Stimulated activated naive B cell treated with anti-CD40 and anti-IgM and Interleukin-4, amounts not matched to agents 10 μg/mL and 1 μg/mL and 100 μg/mL, for 72 hours (primary cell): ENCODE measurements around the gene GGCX.
A peak's percentile ranks its signal among the peaks of the same experiment; 100 is the strongest.
"Not testable (repeated sequence)": the region's sequence is repeated elsewhere in the genome, so short reads cannot be mapped to it uniquely, and the experiment has no call there.

Experiments
- ATAC-seq, 2 donors: fragments of 150-1000 bp; cut with Tn5 transposase; replicated peaks; 2 replicates each; pipeline ENCODE4 v1.10.0; 2021; ENCODE audit warnings: moderate library complexity in 1 of 2
- DNase-seq: peaks from one replicate; pipeline ENCODE4 v3.0.0; 2021
- H3K27ac Mint-ChIP-seq: one replicate; pipeline ENCODE4 v1.8.0; 2022; ENCODE audit warnings: mild to moderate bottlenecking, mixed read lengths
- H3K27me3 Mint-ChIP-seq, 2 donors: one replicate each; pipeline ENCODE4 v1.8.0; 2022; ENCODE audit warnings: mixed read lengths in 2 of 2
- H3K36me3 Mint-ChIP-seq, 2 donors: one replicate each; pipeline ENCODE4 v1.8.0; 2022; ENCODE audit warnings: mixed read lengths in 2 of 2, mild to moderate bottlenecking in 1 of 2
- H3K4me1 Mint-ChIP-seq, 2 donors: one replicate each; pipeline ENCODE4 v1.8.0; 2022; ENCODE audit warnings: mixed read lengths in 2 of 2, mild to moderate bottlenecking in 1 of 2
- H3K4me3 Mint-ChIP-seq, 2 donors: one replicate each; pipeline ENCODE4 v1.8.0; 2022; ENCODE audit warnings: mild to moderate bottlenecking in 2 of 2, mixed read lengths in 2 of 2, moderate library complexity in 1 of 2
- H3K9me3 Mint-ChIP-seq, 2 donors: one replicate each; pipeline ENCODE4 v1.8.0; 2022; ENCODE audit warnings: mixed read lengths in 2 of 2, mild to moderate bottlenecking in 1 of 2

Gene GGCX

GRCh38 chr2:85598594-85599340, 37.5 kb upstream of the GGCX start:
- Mint-ChIP-seq H3K4me3 (no peak overlapping the region), H3K27ac (peak overlapping the region; percentile 25), H3K27me3 (no peaks in the 10 kb centered on the region), H3K36me3 (peaks cover 7 to 17% of the 10 kb centered on the region in 2 donors), H3K9me3 (no peaks in the 10 kb centered on the region), H3K4me1 (peaks cover 40 to 69% of the 10 kb centered on the region in 2 donors)
- DNase-seq (no peak), ATAC-seq (no peak)

DNA sequence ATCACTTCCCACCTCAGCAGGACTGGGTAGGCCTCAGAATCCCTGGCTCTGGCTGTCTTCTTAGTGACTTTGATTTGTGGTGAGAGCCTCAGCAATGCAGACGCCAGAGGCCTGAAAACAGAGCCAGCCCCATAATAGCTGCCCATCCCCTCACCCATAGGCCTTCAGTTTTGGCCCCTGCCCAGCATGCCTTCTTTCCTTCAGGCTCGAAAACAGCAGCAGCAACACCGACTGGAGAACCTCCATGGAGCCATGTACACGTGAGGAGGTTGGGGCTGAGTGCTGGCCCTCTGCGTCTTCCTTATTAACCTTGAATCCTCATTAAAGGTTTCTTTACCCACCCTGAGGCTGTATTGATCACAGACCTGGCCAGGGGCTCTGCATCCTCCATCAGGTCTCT, 35.9 kb upstream of the GGCX start:
- Mint-ChIP-seq H3K4me1 (peaks cover 38 to 61% of the 10 kb centered on the region in 2 donors), H3K27ac (no peak overlapping the region), H3K36me3 (peaks cover 8 to 13% of the 10 kb centered on the region in 2 donors), H3K9me3 (no peaks in the 10 kb centered on the region), H3K27me3 (no peaks in the 10 kb centered on the region), H3K4me3 (peak overlapping the region; percentile 90 to 100)
- ATAC-seq (no peak), DNase-seq (no peak)

GRCh38 chr2:85596486-85597143, 35.3 kb upstream of the GGCX start:
- Mint-ChIP-seq H3K36me3 (peaks cover 10 to 13% of the 10 kb centered on the region in 2 donors), H3K9me3 (no peaks in the 10 kb centered on the region), H3K27me3 (no peaks in the 10 kb centered on the region), H3K27ac (peak overlapping the region; percentile 59), H3K4me3 (peak overlapping the region; percentile 90 to 100), H3K4me1 (peaks cover 34 to 56% of the 10 kb centered on the region in 2 donors)
- DNase-seq (no peak), ATAC-seq (no peak)

DNA sequence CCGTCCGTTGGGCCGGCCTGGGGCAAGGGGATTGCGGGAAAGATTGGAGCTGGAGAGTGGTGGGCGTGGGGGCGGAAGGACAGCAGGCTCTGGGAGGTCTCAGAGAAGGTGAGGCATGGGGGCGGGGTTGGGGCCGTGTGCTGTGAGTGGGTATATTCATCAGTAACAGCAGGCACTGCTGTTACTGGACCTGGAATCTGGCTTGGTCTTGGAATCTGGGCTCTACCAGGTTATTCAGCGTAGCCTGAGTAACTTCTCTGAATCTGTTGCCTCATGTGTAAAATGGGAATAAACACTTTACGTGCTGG, 34.7 kb upstream of the GGCX start:
- peaks cover 29 to 50% of the 10 kb centered on the region in 2 donors for H3K4me1 Mint-ChIP-seq
- H3K36me3 Mint-ChIP-seq = peaks cover 10 to 13% of the 10 kb centered on the region in 2 donors
- H3K4me3 Mint-ChIP-seq = peak overlapping the region; percentile 90 to 100
- H3K9me3 Mint-ChIP-seq = no peaks in the 10 kb centered on the region
- peak overlapping the region; percentile 99 for H3K27ac Mint-ChIP-seq
- no peaks in the 10 kb centered on the region for H3K27me3 Mint-ChIP-seq
- ATAC-seq (peak; percentile 15 to 25), DNase-seq (no peak)

- H3K27ac Mint-ChIP-seq = peak within 1 kb of the TSS; percentile 99
- peak; percentile 92 for DNase-seq
- H3K4me1 Mint-ChIP-seq = peaks cover 30 to 45% of the 10 kb centered on the region in 2 donors
These were observed 34.2 kb upstream of the GGCX start, which contains the start of gene RNF181 for GRCh38 chr2:85595301-85596025. TSS of gene RNF181 (plus strand) at chr2:85595745. CDS start at chr2:85595764, 19 bp downstream.

DNA sequence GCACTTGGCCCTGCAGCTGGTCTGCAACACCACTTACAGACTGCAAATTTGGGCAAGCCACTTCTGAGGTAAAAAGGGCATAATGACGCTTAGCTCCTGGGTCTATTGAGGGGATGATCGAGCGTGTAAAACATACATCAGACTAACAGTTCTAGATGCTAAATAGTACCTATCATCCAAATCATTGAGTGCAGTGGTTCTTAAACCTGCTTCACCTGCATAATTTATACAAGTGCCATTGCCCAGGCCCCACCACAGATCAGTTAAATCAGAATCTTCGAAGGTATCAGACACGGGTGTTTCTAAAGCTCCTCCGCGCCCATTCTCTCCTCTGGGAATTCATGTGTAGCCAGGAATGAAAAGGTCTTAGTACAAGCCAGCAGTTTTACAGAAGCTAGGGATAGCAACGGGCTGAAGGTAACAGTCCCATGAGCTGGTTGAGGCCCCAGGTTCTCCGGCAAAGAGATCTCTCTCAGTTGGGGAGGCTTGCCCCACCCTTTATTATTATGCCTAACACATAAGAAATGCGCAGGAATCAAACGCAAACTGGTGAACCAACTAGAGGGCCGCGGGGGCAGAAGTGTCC, 33.5 kb upstream of the GGCX start:
- DNase-seq = no peak
- Mint-ChIP-seq H3K27ac (peak overlapping the region; percentile 99), H3K27me3 (no peaks in the 10 kb centered on the region), H3K4me3 (peak overlapping the region; percentile 90 to 100), H3K9me3 (no peaks in the 10 kb centered on the region), H3K4me1 (peaks cover 27 to 38% of the 10 kb centered on the region in 2 donors), H3K36me3 (peaks cover 10 to 13% of the 10 kb centered on the region in 2 donors)
- ATAC-seq = peak in 1 of 2 donors; percentile 3

More at GRCh38 chr2:85595301-85596025, 34.2 kb upstream of the GGCX start, which contains the start of gene RNF181:
- Mint-ChIP-seq H3K4me3 (peak within 1 kb of the TSS; percentile 90 to 100), H3K36me3 (peaks cover 10 to 13% of the 10 kb centered on the region in 2 donors), H3K27me3 (no peaks in the 10 kb centered on the region), H3K9me3 (no peaks in the 10 kb centered on the region)
- peak; percentile 99 to 100 for ATAC-seq

- ATAC-seq (no peak), DNase-seq (no peak)
- Mint-ChIP-seq H3K4me1 (peaks cover 32 to 39% of the 10 kb centered on the region in 2 donors), H3K4me3 (no peak overlapping the region), H3K9me3 (no peaks in the 10 kb centered on the region), H3K36me3 (peaks cover 7 to 9% of the 10 kb centered on the region in 2 donors), H3K27ac (no peak overlapping the region), H3K27me3 (no peaks in the 10 kb centered on the region)
These were observed 31.7 kb upstream of the GGCX start for GRCh38 chr2:85593023-85593422.

- peaks cover 37 to 46% of the 10 kb centered on the region in 2 donors for H3K4me1 Mint-ChIP-seq
- H3K4me3 Mint-ChIP-seq, H3K27ac Mint-ChIP-seq, H3K36me3 Mint-ChIP-seq, H3K27me3 Mint-ChIP-seq, ATAC-seq, DNase-seq, H3K9me3 Mint-ChIP-seq: not testable (repeated sequence)
These were observed 31.0 kb upstream of the GGCX start for GRCh38 chr2:85592299-85592698.

GRCh38 chr2:85591563-85591962, 30.3 kb upstream of the GGCX start:
- Mint-ChIP-seq H3K27me3 (no peaks in the 10 kb centered on the region), H3K36me3 (peaks cover 3 to 7% of the 10 kb centered on the region in 2 donors), H3K27ac (peak overlapping the region; percentile 71), H3K9me3 (no peaks in the 10 kb centered on the region), H3K4me1 (peaks cover 30 to 41% of the 10 kb centered on the region in 2 donors), H3K4me3 (no peak overlapping the region)
- DNase-seq (no peak), ATAC-seq (no peak)

DNA sequence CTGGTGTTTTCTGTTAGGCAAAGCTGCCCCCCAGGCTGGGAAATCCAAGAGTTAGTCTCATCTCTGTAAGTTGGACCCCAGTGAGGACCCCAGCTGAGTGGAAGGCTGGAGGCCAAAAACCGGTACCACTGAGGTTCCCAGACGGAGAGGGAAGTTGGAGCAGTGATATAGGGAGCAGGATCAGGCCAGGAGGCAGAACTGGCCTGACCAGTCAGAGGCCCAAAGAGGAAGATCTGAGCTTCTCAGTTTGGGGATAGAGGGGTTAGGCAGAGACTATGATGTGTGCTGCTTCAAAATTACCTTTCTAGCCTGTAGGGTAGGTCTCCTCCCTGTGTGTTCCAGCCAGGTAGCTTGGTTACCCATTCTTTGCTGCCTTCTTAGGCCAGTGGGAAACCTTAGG, 29.7 kb upstream of the GGCX start:
- Mint-ChIP-seq H3K27me3 (no peaks in the 10 kb centered on the region), H3K4me3 (no peak overlapping the region), H3K4me1 (peaks cover 27 to 40% of the 10 kb centered on the region in 2 donors), H3K36me3 (peaks cover 3 to 7% of the 10 kb centered on the region in 2 donors), H3K27ac (peak overlapping the region; percentile 37), H3K9me3 (no peaks in the 10 kb centered on the region)
- DNase-seq (no peak), ATAC-seq (no peak)

DNA sequence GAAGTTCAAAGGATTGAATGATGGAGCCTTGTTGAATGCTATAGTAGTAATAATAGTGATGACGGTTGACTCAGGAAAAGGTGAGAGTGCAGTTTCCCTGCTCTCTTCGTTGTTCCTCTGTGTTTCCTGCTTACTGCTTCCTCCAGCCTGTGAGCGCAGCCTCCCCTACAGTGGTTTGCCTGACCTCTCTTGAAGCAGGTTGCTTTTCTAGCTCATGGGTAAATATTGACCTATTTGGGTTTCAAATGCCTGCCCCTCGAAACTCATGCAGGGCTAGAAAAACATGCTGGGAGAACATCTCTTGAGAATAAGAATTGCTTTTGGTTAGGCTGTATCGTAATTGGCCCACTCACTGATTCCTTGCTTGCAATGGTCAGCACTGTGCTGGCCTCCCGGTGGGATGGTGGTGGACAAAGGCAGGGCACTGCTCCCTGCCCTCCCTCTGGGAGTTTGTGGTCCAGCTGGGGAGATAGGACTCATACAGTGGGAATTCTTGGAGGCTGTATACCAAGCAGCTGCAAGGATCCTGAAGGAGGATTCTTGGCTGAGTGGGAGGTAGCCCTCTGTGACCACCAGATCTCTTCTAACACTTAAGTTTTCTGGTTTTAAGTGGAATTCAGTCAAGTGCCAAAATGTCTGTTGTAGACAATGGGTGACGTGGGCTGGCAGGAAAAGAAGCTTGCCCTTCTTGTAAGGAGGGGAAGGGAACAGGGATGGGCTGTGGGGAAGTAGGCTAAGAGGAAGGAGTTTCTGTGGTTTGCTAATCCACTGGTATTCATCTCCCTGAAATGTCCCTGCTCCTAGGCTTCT, 28.9 kb upstream of the GGCX start:
- ATAC-seq = no peak
- peaks cover 32 to 42% of the 10 kb centered on the region in 2 donors for H3K4me1 Mint-ChIP-seq
- H3K27ac Mint-ChIP-seq = no peak overlapping the region
- no peaks in the 10 kb centered on the region for H3K9me3 Mint-ChIP-seq
- no peak for DNase-seq
- H3K27me3 Mint-ChIP-seq = no peaks in the 10 kb centered on the region
- no peak overlapping the region for H3K4me3 Mint-ChIP-seq
- peaks cover 2 to 3% of the 10 kb centered on the region in 2 donors for H3K36me3 Mint-ChIP-seq

GRCh38 chr2:85589181-85589580, 27.9 kb upstream of the GGCX start:
- peaks cover 3 to 4% of the 10 kb centered on the region in 2 donors for H3K36me3 Mint-ChIP-seq
- no peak overlapping the region for H3K27ac Mint-ChIP-seq
- DNase-seq (no peak), ATAC-seq (no peak)
- peaks cover 32 to 43% of the 10 kb centered on the region in 2 donors for H3K4me1 Mint-ChIP-seq
- no peak overlapping the region for H3K4me3 Mint-ChIP-seq
- no peaks in the 10 kb centered on the region for H3K9me3 Mint-ChIP-seq
- H3K27me3 Mint-ChIP-seq = no peaks in the 10 kb centered on the region

DNA sequence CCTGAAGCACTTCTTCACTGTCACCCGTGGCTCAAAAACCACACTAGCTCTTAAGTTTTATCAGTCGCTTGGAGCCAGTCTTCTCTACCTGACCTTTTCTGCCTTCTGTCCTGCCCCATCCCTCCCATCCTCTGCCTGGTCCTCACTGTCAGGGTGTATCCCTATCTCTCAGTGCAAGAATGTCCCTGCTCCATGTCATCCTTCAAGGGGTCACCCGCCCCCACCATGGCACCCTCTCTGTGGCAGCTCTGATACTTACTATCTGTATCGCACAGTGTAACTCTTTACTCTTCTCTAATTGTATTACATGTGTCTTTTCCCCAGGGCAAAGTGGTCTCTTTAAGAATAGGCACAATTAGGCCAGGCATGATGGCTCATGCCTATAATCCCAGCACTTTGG, 27.4 kb upstream of the GGCX start:
- Mint-ChIP-seq H3K27ac (no peak overlapping the region), H3K4me3 (no peak overlapping the region), H3K9me3 (no peaks in the 10 kb centered on the region), H3K4me1 (peaks cover 32 to 44% of the 10 kb centered on the region in 2 donors), H3K36me3 (peaks cover 3 to 4% of the 10 kb centered on the region in 2 donors), H3K27me3 (no peaks in the 10 kb centered on the region)
- no peak for ATAC-seq
- no peak for DNase-seq
